HL-60 (cell line): ENCODE results near the gene PLPP7.
"Not testable (repeated sequence)": the region's sequence is repeated elsewhere in the genome, so short reads cannot be mapped to it uniquely, and the experiment has no call there.

Experiments used
- GABPA ChIP-seq: IDR thresholded peaks from 2 replicates; pipeline ENCODE4 v1.6.1; 2012; ENCODE audit warnings: low read depth
- POLR2AphosphoS5 ChIP-seq: IDR thresholded peaks from 2 replicates; pipeline ENCODE4 v1.6.1; 2012; ENCODE audit warnings: low read depth
- REST ChIP-seq: IDR thresholded peaks from 2 replicates; pipeline ENCODE4 v1.6.1; 2012; ENCODE audit warnings: low read depth; ENCODE audit not compliant: insufficient replicate concordance
- SPI1 ChIP-seq: IDR thresholded peaks from 2 replicates; pipeline ENCODE4 v1.6.1; 2012; ENCODE audit warnings: low read depth, mild to moderate bottlenecking, borderline replicate concordance
- TF ChIP-seq, protein P1 (sequence below): IDR thresholded peaks from one replicate; pipeline ENCODE4 v1.5.1; 2011; ENCODE audit warnings: low read length, control low read depth, inconsistent platforms; ENCODE audit not compliant: insufficient read depth

DNA sequence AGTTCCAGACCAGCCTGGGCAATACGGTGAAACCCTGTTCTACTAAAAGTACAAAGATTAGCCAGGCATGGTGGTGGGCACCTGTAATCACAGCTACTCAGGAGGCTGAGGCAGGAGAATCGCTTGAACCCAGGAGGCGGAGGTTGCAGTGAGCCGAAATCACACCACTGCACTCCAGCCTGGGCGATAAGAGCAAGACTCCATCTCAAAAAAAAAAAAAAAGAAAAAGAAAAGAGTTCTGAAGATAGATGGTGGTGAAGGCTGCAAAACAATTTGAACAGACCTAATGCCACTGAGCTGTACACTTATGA lies 26.5 kb upstream of the PLPP7 start:
- TF ChIP-seq, protein P1, sequence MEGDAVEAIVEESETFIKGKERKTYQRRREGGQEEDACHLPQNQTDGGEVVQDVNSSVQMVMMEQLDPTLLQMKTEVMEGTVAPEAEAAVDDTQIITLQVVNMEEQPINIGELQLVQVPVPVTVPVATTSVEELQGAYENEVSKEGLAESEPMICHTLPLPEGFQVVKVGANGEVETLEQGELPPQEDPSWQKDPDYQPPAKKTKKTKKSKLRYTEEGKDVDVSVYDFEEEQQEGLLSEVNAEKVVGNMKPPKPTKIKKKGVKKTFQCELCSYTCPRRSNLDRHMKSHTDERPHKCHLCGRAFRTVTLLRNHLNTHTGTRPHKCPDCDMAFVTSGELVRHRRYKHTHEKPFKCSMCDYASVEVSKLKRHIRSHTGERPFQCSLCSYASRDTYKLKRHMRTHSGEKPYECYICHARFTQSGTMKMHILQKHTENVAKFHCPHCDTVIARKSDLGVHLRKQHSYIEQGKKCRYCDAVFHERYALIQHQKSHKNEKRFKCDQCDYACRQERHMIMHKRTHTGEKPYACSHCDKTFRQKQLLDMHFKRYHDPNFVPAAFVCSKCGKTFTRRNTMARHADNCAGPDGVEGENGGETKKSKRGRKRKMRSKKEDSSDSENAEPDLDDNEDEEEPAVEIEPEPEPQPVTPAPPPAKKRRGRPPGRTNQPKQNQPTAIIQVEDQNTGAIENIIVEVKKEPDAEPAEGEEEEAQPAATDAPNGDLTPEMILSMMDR, result not testable (repeated sequence)
- not testable (repeated sequence) for TF ChIP-seq POLR2AphosphoS5, REST, SPI1, GABPA
